ENCODE data around the gene ZFAND2A. TPM values are rescaled to one million over a fixed set of nuclear protein-coding genes. Genes with fewer than 3 reads are reported as not detected.

ZFAND2A gene
- total RNA-seq, 4 donors from 2014 or later, result 27.5 to 57.0 (median 37.4) TPM

GRCh38 chr7:1121886-1122831 lies 37.8 kb downstream of the ZFAND2A start:
- no peaks in the 10 kb centered on the region for H3K9me3 ChIP-seq
- peak overlapping the region in 2 of 3 donors; percentile 67 to 81 for H3K27ac ChIP-seq
- peaks cover 31 to 44% of the 10 kb centered on the region in 2 donors for H3K4me1 ChIP-seq
- H3K36me3 ChIP-seq, result no peaks in the 10 kb centered on the region
- TF ChIP-seq CTCF (IDR thresholded peaks at IDR 0.05) (no peak), POLR2A (IDR thresholded peaks at IDR 0.05) (no peak)
- WGBS, 2 donors, result 77 to 79% methylated on average over 17 to 19 of the region's 28 CpGs
- no peaks in the 10 kb centered on the region for H3K27me3 ChIP-seq
- no peak overlapping the region for H3K4me3 ChIP-seq (replicated peaks in 1 of 3)
- peak in 1 of 2 donors; percentile 2 for DNase-seq
- intact Hi-C loops (cut with DNase I), result loop anchor here (5.0 kb wide), 1 partner anchor 35 kb away; the partner anchor contains the start of gene GPER1

GRCh38 chr7:1121476-1121875 lies 38.5 kb downstream of the ZFAND2A start:
- no peaks in the 10 kb centered on the region for H3K36me3 ChIP-seq
- no peak overlapping the region for H3K4me3 ChIP-seq (replicated peaks in 1 of 3)
- peaks cover 31 to 44% of the 10 kb centered on the region in 2 donors for H3K4me1 ChIP-seq
- H3K27ac ChIP-seq, result peak overlapping the region; percentile 12 to 67 (median 40)
- H3K9me3 ChIP-seq, result no peaks in the 10 kb centered on the region
- DNase-seq, result peak; percentile 57 to 63
- WGBS, 2 donors, result 53 to 72% methylated on average over 12 to 13 of the region's 14 CpGs
- intact Hi-C loops (cut with DNase I), result loop anchor here (5.0 kb wide), 1 partner anchor 34 kb away; the partner anchor contains the start of gene GPER1
- TF ChIP-seq POLR2A (IDR thresholded peaks at IDR 0.05), result no peak
- TF ChIP-seq CTCF (IDR thresholded peaks at IDR 0.05), result no peak
- H3K27me3 ChIP-seq, result no peaks in the 10 kb centered on the region

- DNase-seq, result no peak
- no peak overlapping the region for H3K4me3 ChIP-seq (replicated peaks in 1 of 3)
- no peaks in the 10 kb centered on the region for H3K27me3 ChIP-seq
- no peak for TF ChIP-seq CTCF (IDR thresholded peaks at IDR 0.05)
- TF ChIP-seq POLR2A (IDR thresholded peaks at IDR 0.05), result no peak
- H3K4me1 ChIP-seq, result peaks cover 31 to 44% of the 10 kb centered on the region in 2 donors
- intact Hi-C loops (cut with DNase I), result loop anchor here (5.0 kb wide), 1 partner anchor 33 kb away; the partner anchor contains the start of gene GPER1
- peak overlapping the region; percentile 12 to 67 (median 40) for H3K27ac ChIP-seq
- H3K9me3 ChIP-seq, result no peaks in the 10 kb centered on the region
- no peaks in the 10 kb centered on the region for H3K36me3 ChIP-seq
- 89% methylated on average over 22 of the region's 22 CpGs for WGBS, 2 donors
These were observed 39.2 kb downstream of the ZFAND2A start for GRCh38 chr7:1120791-1121190.

- H3K27ac ChIP-seq, result no peak overlapping the region
- no peaks in the 10 kb centered on the region for H3K27me3 ChIP-seq
- no peak for TF ChIP-seq POLR2A (IDR thresholded peaks at IDR 0.05)
- TF ChIP-seq CTCF (IDR thresholded peaks at IDR 0.05), result no peak
- H3K4me1 ChIP-seq, result peaks cover 21 to 33% of the 10 kb centered on the region in 2 donors
- no peaks in the 10 kb centered on the region for H3K36me3 ChIP-seq
- H3K4me3 ChIP-seq (replicated peaks in 1 of 3), result no peak overlapping the region
- no peaks in the 10 kb centered on the region for H3K9me3 ChIP-seq
- WGBS, 2 donors, result 93 to 96% methylated on average over 5 of the region's 5 CpGs
- intact Hi-C loops (cut with DNase I), result no loop called here
- DNase-seq, result no peak
These were observed 40.8 kb downstream of the ZFAND2A start for GRCh38 chr7:1119201-1119600.

All from thyroid gland (tissue), 4 donors.